ENCODE measurements around the gene LSM14A. TPM values are rescaled to one million over a fixed set of nuclear protein-coding genes. Genes with fewer than 3 reads are reported as not detected.
"Not testable (repeated sequence)": the region's sequence is repeated elsewhere in the genome, so short reads cannot be mapped to it uniquely, and the experiment has no call there.

LSM14A gene
- total RNA-seq, 1 donor from 2014 or later = 63.7 TPM

GRCh38 chr19:34228762-34229161, 56.5 kb downstream of the LSM14A start:
- no peak for DNase-seq (ENCODE audit: low read depth)

- DNase-seq (ENCODE audit: low read depth) = no peak
Measured at GRCh38 chr19:34229721-34230120, 57.4 kb downstream of the LSM14A start.

- no peak for DNase-seq (ENCODE audit: low read depth)
Measured at GRCh38 chr19:34230820-34231219, 58.5 kb downstream of the LSM14A start.

- DNase-seq (ENCODE audit: low read depth) = no peak
Measured at GRCh38 chr19:34231439-34231838, 59.1 kb downstream of the LSM14A start.

- peak; percentile 76 for DNase-seq (ENCODE audit: low read depth)
Measured at GRCh38 chr19:34232566-34233481, 60.5 kb downstream of the LSM14A start.

- no peak for DNase-seq (ENCODE audit: low read depth)
Measured at GRCh38 chr19:34235425-34235940, 63.2 kb downstream of the LSM14A start.

- peak; percentile 25 for DNase-seq (ENCODE audit: low read depth)
Measured at GRCh38 chr19:34236035-34236987, 64.0 kb downstream of the LSM14A start.

- no peak for DNase-seq (ENCODE audit: low read depth)
Measured at GRCh38 chr19:34237283-34237682, 65.0 kb downstream of the LSM14A start.

GRCh38 chr19:34237939-34238338, 65.6 kb downstream of the LSM14A start:
- DNase-seq (ENCODE audit: low read depth) = no peak

- DNase-seq (ENCODE audit: low read depth) = peak; percentile 31
Measured at GRCh38 chr19:34241513-34242337, 69.4 kb downstream of the LSM14A start.

- peak; percentile 93 for DNase-seq (ENCODE audit: low read depth)
Measured at GRCh38 chr19:34243138-34243875, 71.0 kb downstream of the LSM14A start.

GRCh38 chr19:34243876-34244578, 71.7 kb downstream of the LSM14A start:
- DNase-seq (ENCODE audit: low read depth) = no peak

GRCh38 chr19:34244611-34245299, 72.5 kb downstream of the LSM14A start:
- no peak for DNase-seq (ENCODE audit: low read depth)

GRCh38 chr19:34246340-34246739, 74.0 kb downstream of the LSM14A start:
- DNase-seq (ENCODE audit: low read depth) = no peak

- no peak for DNase-seq (ENCODE audit: low read depth)
Measured at GRCh38 chr19:34248941-34249340, 76.6 kb downstream of the LSM14A start.

- not testable (repeated sequence) for DNase-seq (ENCODE audit: low read depth)
Measured at GRCh38 chr19:34253167-34253566, 80.9 kb downstream of the LSM14A start.

- not testable (repeated sequence) for DNase-seq (ENCODE audit: low read depth)
Measured at GRCh38 chr19:34253681-34254045, 81.4 kb downstream of the LSM14A start.

- peak; percentile 77 for DNase-seq (ENCODE audit: low read depth)
Measured at GRCh38 chr19:34254046-34254697, 81.9 kb downstream of the LSM14A start, which contains the start of gene GARRE1. Gene GARRE1 (plus strand): TSS chr19:34254554. CDS start chr19:34300474, 45,920 bp downstream.

Data from myocyte (in vitro differentiated cells).